GM08714 (cell line): Measurements from ENCODE around the gene COLQ.

ENCODE experiments used
- H3K4me3 ChIP-seq: fragments of 200-500 bp; sonication (Bioruptor generic); 2 replicates; pipeline ENCODE4 v1.5.1; 2014; ENCODE audit warnings: mild to moderate bottlenecking, low read length, inconsistent platforms
- ZNF274 ChIP-seq: IDR thresholded peaks from 2 replicates; pipeline ENCODE4 v1.6.1; 2012; ENCODE audit warnings: mild to moderate bottlenecking, low read depth, low read length

COLQ gene

DNA sequence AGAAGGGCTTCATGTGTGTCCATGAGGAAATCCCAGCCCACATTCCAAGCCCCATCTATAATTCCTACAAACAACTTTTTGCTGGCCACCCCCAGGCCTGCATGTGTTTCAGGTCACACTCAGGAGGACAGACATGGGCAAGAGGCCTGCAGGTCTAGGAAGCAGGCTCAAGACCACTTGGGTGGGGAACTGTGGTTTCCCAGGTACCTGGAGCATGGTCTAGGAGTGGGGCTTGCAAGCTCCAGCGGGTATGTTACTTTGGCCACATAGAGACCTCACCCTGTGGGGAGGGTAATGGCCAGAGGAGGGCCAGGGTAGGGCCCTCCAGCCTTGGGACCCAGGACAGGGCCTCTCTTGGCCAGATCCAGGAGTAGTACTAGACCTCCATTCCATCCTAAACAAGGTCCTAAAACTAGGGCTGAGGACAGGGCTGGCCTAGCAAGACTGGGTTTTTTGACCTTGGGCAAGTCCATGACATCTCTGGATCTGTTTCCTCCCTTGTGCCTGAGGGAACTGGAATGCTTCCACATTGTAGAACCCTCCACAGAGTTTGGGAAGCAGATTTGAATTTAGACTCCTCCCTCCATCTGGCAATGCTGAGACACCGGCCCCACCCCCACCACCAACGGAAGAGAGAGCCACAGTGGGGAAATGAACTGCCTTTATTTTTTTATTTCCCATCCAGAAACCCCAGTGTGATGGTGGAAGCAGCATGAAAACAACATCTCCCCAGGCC, 71.8 kb downstream of the COLQ start:
- TF ChIP-seq ZNF274: no peak
- no peak overlapping the region for H3K4me3 ChIP-seq

DNA sequence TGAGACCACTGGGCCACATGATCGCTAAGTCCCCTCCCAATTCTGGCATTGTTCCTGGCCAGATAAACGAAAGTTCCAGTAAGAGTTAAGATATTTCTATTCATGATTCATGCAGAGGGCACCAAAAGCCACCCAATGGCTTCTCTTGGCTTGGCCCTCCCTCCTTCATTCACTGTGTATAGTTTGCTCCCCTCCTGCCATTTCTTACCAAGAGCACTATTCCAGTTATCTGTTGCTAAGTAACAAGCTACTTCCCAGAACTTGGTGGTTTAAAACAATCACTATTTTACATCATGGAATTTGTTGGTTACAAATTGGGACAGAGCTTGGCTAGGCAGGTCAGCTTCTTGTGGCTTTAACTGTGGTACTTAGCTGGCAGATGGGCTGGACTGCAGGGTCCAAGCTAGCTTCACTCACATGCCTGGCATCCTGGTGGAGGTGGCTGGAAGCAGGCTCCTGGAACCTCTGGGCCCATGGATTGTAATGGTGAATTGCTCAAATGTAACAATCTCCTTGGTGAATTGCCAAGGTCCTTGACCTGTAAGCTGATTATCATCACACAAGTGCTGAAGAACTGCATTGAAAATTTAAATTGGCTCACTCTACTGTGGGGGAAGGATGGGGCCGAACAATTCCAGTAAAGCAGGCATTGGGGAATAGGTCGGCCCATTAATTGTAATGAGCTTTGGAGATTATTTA, 77.5 kb downstream of the COLQ start:
- TF ChIP-seq ZNF274: no peak
- no peak overlapping the region for H3K4me3 ChIP-seq

DNA sequence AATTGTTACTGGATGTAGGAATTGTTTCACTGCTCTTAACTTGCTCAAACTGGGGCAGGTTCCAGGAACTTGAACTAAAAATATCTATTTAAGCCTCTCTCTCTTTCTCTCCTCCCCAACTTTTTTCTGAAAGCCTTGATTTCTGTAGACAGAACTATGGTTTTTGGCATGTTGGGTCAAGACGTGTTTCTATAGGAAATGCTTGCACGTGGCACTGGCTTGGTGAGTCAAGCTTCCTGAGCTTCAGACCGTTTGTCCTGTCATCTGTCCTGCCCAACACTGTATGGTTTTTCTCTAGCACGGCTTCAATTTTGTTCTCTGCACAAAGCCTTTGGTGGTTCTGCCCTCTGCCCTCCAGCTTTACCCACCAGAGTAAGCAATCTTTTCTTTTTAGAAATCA, 80.6 kb downstream of the COLQ start:
- no peak overlapping the region for H3K4me3 ChIP-seq
- no peak for TF ChIP-seq ZNF274

DNA sequence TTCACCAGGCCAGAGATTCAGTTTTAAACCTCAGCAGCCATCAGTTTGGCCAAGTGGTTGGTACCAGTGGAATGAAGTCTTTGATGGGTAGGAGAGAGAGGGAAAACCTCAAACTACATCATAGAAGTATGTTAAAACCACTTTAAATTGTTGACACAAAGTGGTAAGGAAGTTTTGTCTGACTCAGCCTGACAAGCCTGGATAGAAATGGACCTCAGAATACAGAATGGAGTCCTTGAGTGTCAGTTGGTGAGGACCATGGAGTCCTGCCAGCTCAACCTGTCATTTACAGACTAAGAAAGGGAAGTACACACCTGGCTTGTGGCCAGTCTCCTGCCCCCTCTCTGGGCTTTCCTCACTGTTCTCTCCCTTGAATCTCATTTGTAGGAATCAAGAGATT, 82.0 kb downstream of the COLQ start:
- H3K4me3 ChIP-seq: no peak overlapping the region
- TF ChIP-seq ZNF274: no peak

DNA sequence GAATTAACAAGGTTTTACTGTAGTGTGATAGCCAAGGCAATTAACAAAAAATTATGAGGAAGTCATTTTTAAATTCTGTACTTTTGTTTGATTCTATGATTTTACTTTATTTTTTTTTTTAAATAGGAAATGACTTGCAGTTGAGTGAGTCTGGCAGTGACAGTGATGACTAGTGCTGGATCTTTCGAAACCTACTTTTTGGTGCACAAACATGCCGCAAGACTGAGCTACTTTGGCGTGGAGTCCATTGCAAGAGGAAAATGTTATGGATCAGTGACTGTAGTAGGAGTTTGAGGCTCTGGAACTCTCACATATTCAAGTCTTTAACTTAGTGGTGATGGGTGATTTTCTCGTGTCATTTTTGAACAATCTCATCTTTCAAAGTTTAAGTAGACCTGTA, 82.5 kb downstream of the COLQ start:
- no peak overlapping the region for H3K4me3 ChIP-seq
- no peak for TF ChIP-seq ZNF274

DNA sequence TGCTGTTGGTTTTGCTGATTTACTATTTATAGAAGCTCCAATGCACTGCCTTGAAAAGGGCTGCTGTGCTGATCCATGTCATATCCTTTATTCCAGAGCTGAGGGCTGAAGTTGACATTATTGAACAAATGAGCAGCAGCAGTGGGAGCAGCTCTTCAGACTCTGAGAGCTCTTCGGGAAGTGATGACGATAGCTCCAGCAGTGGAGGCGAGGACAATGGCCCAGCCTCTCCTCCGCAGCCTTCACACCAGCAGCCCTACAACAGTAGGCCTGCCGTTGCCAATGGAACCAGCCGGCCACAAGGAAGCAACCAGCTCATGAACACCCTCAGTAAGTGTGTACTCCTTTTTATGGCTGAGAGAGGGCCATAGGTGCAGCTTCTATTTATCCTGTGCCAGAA, 85.3 kb downstream of the COLQ start:
- no peak for TF ChIP-seq ZNF274
- H3K4me3 ChIP-seq: no peak overlapping the region

DNA sequence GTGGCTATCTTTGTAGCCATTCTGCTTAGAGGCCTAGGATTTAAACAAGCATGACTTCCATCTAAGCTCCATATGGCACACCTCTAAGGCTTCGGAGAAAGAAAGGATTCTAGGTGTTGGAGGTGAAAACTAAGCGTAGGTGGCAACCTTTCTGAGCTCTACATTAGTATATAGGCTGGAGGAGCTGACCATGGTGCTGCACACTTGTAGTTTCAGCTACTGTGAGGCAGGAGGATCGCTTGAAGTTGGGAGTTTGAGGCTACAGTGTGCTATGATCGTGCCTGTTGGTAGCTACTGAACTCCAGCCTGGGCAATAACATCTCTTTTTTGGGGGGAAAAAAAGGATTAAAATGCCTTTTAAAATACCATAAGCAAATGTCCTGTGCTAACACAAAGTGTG, 86.8 kb downstream of the COLQ start:
- no peak for TF ChIP-seq ZNF274
- H3K4me3 ChIP-seq: no peak overlapping the region

DNA sequence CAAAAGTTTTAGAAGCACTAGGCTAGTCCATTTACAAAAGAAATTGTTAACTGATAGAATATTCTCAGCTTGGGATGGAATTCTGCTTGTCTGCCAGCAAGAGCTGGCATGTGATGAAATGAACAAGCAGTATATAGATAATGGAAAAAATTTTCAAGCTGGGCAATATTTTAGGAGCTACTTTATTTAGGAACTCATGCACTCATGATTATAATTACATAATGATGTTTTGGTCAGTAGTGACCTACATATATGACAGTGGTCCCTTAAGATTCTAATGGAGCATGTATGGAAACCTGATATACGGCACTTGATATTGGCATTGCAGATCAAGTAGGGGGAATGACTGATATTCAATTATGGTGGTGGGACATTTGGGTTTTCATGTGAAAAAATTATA, 88.0 kb downstream of the COLQ start:
- no peak for TF ChIP-seq ZNF274
- no peak overlapping the region for H3K4me3 ChIP-seq

DNA sequence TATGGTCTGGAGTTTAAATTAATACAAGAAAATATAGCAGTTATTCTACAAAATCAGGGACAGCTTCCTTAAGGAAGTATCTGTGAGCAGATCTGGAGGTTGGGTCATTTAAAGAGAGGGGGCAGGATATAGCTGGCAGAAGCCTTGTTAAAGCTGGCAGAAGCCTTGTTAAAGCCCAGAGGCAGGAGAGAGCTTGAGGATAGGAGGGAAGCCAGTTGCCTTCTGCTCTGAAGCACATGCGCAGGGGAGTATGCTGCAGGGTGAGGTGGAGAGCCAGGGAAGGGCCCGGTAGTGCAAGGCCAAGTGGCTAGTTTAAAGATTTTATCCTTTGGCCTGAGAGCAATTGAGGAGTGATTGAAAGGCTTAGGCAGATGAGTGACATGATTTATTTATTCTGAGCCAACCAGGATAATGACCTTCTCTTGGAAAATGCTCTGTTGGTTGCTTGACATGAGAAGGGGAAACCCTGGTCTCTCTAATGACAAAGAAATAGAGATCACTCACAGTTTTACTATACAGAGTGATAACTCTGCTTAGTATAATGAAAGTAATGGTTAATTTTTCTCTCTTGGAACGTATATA, 90.2 kb downstream of the COLQ start:
- no peak overlapping the region for H3K4me3 ChIP-seq
- no peak for TF ChIP-seq ZNF274

DNA sequence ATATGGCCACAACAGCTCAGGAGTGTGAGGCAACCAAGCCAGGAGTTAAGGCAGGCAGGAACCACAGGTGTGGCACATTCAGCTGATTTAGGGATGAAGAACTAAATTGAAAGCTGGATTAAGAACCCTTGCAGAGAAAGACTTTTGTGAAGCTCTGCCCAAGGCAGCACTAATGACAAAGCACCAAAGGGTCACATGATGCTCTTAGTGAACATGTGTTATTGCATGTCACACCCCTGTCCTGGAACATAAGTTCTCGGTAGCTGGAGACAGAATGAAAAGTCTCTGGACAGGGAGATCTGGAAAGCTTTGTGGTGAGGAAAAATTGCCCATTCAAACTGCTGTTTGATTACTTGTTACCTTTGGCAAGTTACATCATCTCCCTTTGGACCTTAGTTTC, 90.9 kb downstream of the COLQ start:
- H3K4me3 ChIP-seq: no peak overlapping the region
- TF ChIP-seq ZNF274: no peak

DNA sequence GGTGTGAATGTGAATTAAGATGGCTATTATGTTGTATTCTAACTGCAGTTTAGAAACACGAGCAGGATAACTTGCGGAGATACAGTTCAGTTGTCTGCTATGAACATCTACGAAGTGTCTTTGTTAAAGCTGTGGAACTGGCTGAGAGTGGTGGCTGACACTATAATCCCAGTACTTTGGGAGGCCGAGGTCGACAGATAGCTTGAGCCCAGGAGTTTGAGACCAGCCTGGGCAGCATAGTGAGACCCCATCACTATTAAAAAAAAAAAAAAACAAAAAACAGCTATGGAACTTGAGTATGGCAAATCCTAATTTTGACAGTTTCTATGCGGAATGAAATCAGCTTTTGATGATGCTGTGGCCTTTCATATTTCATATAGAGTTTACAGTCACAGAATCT, 92.4 kb downstream of the COLQ start:
- TF ChIP-seq ZNF274: no peak

DNA sequence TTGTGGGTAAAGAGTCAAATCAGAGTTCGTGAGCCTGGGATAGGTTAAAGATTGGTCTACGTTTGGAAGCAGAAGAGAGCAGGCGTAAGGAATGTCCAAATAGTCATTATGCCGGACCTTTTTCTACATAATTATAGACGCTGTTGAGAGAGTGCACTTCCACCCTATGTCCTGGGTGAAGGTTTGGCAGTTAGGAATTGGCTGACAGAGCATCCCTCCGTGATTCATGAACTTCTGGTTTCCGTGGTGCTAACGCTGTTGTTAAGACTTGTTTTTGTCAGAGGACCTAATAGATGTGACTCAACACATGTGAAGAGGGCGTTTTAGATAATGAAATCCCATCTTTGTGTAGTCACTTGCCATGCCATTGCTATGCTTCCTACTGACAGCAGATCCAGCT, 93.0 kb downstream of the COLQ start:
- peak overlapping the region; percentile 96 for H3K4me3 ChIP-seq
- TF ChIP-seq ZNF274: no peak

More for the DNA sequence above, 92.4 kb downstream of the COLQ start:
- peak overlapping the region; percentile 96 for H3K4me3 ChIP-seq

DNA sequence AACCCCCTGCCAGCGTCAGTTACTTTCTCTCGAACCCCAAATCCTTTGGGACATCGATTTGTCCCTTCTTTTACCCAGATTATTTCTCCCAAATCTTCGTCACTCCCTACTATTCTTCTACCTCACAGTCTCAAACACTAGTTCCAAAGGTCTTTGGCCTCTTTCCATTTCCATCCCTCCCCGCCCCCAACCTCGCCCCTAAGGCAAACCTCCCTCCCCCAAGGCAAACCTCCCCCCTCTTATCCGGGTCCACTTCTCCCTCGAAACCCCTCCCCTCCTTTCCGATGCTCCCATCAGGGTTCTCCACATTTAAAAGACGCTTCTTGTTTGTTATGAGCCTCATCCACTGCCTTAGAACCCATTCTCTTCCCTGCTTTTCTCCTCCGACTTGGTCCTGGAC, 93.5 kb downstream of the COLQ start:
- TF ChIP-seq ZNF274: no peak
- peak overlapping the region; percentile 96 for H3K4me3 ChIP-seq

DNA sequence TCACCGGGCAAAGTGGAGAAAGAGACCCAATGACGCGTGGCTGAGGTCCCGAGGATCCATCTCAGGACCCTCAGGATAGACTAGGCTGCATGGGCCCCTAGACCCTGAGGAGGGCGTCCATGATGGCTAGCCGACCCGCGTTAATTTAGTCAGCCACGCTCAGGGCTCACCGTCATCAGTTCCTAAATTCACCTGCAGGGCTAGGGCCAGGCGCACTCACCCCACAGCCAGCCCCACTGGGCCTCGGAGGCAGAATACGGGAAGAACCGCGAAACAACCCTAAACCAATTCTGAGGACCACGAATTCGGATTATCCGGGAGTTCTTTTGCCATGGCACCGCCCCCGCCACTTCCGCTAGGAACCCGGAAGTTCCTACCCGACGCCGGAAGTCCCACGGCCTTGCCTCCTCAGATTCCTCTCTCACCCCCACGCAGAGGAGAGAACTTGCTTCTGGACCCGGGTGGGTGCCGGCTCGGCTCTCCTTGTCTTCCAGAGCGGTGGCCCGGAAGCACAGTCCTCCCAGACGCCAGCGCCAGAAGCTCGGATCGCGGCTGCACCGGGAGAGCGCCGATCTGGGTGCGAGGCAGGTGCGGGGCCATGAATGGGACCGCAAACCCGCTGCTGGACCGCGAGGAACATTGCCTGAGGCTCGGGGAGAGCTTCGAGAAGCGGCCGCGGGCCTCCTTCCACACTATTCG, 94.2 kb downstream of the COLQ start, which contains the start of the genes EAF1 and METTL6:
Gene EAF1 (plus strand): TSS at position 417 of the 699 bp plus-strand sequence. CDS start 182 bp downstream, at position 599.
Gene METTL6 (minus strand): TSS at position 363 of the 699 bp plus-strand sequence. CDS start 1,033 bp downstream, outside the sequence.
- peak within 1 kb of the TSS; percentile 96 for H3K4me3 ChIP-seq
- no peak for TF ChIP-seq ZNF274
